ENCODE data around the gene DGKI.

DNA sequence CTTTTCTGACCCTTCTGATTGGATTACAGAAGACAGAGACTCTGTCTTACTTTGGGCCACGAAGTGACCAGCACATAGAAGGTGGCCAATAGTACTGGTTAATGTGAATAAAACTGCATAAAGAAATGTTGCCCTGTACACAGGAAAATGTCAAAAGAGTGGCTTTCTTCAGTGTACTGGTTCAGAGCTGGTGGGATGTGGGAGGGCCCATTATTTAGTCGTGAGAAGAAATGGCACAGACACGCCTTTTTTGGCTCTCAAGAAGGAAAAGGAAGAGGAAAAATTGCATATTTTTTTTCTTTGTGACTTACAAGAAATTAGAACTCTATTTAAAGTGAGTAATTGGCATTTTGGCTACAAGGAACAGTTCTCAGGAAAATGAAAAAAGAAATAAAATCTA lies 129.7 kb downstream of the DGKI start:
- TF ChIP-seq, protein P1, sequence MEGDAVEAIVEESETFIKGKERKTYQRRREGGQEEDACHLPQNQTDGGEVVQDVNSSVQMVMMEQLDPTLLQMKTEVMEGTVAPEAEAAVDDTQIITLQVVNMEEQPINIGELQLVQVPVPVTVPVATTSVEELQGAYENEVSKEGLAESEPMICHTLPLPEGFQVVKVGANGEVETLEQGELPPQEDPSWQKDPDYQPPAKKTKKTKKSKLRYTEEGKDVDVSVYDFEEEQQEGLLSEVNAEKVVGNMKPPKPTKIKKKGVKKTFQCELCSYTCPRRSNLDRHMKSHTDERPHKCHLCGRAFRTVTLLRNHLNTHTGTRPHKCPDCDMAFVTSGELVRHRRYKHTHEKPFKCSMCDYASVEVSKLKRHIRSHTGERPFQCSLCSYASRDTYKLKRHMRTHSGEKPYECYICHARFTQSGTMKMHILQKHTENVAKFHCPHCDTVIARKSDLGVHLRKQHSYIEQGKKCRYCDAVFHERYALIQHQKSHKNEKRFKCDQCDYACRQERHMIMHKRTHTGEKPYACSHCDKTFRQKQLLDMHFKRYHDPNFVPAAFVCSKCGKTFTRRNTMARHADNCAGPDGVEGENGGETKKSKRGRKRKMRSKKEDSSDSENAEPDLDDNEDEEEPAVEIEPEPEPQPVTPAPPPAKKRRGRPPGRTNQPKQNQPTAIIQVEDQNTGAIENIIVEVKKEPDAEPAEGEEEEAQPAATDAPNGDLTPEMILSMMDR (IDR thresholded peaks at IDR 0.05) = no peak
- TF ChIP-seq POLR2A (IDR thresholded peaks at IDR 0.05; ENCODE audit: low read length) = no peak
- TF ChIP-seq JUNB (IDR thresholded peaks at IDR 0.05) = no peak
- no peak for TF ChIP-seq EP300 (IDR thresholded peaks at IDR 0.05)
- TF ChIP-seq, protein P2, sequence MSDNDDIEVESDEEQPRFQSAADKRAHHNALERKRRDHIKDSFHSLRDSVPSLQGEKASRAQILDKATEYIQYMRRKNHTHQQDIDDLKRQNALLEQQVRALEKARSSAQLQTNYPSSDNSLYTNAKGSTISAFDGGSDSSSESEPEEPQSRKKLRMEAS (IDR thresholded peaks at IDR 0.05) = no peak
- no peak for TF ChIP-seq MAZ (IDR thresholded peaks at IDR 0.05; ENCODE audit: borderline replicate concordance, low read depth, low read length)
- no peak for TF ChIP-seq RCOR1 (IDR thresholded peaks at IDR 0.05; ENCODE audit: low read depth, low read length)
- TF ChIP-seq FOSL2 (IDR thresholded peaks at IDR 0.05) = no peak
- TF ChIP-seq FOSL2 (CRISPR knock-in tag; IDR thresholded peaks at IDR 0.05) = no peak
- TF ChIP-seq ZFP36 (IDR thresholded peaks at IDR 0.05; ENCODE audit: borderline replicate concordance, partially characterized antibody) = no peak
- no peak for TF ChIP-seq RARB (CRISPR knock-in tag; IDR thresholded peaks at IDR 0.05)
- TF ChIP-seq, protein P3, sequence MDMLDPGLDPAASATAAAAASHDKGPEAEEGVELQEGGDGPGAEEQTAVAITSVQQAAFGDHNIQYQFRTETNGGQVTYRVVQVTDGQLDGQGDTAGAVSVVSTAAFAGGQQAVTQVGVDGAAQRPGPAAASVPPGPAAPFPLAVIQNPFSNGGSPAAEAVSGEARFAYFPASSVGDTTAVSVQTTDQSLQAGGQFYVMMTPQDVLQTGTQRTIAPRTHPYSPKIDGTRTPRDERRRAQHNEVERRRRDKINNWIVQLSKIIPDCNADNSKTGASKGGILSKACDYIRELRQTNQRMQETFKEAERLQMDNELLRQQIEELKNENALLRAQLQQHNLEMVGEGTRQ (IDR thresholded peaks at IDR 0.05) = no peak
- no peak for TF ChIP-seq EHMT2 (IDR thresholded peaks at IDR 0.05; ENCODE audit: low read depth)
- no peak for TF ChIP-seq JUN (IDR thresholded peaks at IDR 0.05)
